OCI-M2 (cell line): ENCODE results near the gene MYBPC3.

Experiments used
- DNase-seq: peaks from one replicate; lab custom pipeline; 2025; ENCODE audit not compliant: unreplicated experiment; lab: John Stamatoyannopoulos, UW

The MYBPC3 gene

DNA sequence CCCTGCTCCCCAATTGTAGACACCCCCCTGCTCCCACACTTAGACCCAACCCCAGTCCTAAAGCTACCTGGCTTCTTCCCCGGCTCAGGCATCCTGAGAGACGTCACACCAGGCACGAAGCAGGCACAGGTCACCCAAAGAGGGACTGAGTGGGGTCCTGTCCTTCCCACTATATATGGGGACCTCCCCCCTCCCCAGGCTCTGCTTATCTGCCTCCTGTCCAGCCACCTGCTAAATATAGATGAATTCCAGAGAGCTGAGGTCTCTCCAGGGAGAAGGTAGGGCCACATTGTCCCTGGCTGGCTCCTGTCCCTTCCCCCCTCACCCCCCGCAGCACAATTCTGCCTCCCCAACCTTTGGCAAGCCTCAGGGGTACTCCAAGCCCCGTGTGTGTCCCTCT, at the start of gene MYBPC3:
TSS of gene MYBPC3 (minus strand) at position 147 of the 400 bp plus-strand sequence. CDS start at position 92, 55 bp downstream.
- no peak for DNase-seq

DNA sequence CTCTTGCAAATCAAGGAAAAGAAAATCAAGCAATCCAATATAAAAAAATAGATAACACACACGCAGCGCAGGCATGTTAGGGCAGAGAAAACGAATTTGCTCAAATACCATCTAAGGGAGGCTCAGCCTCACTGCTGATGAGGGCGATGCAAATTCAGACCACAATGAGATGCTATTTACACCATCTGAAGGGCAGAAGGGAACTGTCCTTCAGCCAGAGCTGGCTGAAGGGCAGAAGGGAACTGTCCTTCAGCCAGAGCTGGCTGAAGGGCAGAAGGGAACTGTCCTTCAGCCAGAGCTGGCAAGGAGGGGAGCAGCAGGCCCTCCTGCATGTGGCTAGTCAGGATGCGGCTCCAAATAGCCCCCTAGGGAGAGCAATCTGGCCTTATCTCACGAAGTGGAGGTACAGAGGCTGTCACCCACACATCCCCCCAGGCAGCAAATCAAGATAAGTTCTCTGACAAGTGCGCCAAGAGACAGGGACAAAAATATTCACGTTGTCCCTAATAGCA, 48.3 kb upstream of the MYBPC3 start:
- DNase-seq = no peak

DNA sequence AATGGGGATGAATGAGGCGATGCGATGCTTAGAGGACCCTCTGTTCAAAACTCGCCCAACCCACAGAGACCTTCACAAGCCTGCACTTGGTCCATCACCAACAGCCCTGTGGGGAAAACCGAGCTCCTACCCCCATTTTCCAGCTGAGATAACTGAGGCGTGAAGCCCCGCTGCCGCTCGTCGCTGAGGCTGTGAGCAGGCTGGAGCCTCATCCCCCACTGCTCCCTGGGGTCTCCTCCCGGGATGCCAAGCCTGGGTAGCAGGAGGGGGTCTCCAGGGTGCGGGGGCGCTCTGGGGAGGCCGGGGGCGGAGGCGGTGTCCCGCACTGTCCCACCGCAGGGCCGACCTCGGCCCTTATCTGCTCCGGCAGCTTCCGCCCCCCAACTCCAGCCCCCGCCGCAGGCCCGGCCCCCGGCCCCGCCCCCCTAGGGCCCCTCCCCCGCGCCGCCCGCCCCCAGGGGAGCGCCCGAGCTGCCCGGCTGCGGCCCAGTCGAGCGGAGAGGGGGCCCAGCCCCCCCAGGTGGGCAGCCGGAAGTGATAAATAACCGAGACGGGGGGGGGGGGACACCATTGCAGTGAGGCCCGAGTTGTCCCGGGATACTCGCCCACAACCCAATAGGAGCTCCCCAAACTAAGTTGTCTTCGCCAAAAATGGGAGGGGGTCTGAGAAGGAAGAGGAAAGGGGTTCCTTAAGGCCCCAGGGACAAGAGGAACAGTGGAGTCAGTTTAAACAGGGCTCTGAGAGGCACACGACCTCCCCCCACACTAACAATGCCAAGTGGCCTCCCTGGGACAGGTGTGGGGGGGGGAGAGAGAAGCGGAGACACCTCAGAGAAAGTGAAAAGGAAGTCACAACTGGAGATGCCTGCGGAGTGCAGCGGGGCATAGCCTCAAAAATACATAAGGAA, 47.6 kb upstream of the MYBPC3 start:
- no peak for DNase-seq

DNA sequence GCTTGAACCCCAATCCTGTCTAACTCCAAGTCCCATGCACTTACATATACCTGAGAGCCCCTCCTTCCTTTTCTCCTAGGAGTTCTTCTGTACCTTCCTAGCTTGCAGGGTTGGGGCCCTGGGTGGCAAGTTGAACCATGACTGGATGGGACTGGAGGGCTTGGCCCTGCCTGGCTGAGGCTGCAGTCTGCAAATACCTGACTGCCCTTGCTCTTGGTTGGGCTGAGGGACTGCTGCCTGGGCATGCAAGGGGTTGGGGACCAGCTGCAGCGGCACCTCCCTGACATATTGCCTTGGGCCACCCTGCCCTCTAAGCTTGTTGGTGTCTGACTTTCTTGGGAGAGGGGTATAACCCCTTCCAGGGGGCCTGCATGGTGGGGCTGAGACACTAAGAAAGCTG, 46.0 kb upstream of the MYBPC3 start:
- DNase-seq = no peak

DNA sequence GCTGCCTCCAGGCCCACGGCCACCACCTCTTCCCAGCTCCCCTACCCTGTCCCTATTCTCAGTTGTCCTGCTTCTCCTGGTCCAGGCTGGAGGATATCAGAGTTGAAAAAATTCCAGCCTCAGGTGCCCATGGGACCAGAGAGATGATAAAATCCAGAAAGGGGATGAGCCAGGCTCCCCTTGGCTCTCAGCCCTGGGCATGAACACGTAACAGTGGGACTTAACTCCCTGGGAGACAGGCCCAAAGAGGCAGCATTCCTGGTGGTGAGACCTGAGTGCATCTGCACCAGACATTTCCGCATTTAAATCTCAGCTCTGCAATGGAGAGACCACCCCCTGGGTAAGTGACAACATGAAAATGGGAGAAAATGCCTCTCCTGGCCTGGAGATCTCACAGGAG, 45.5 kb upstream of the MYBPC3 start:
- no peak for DNase-seq

DNA sequence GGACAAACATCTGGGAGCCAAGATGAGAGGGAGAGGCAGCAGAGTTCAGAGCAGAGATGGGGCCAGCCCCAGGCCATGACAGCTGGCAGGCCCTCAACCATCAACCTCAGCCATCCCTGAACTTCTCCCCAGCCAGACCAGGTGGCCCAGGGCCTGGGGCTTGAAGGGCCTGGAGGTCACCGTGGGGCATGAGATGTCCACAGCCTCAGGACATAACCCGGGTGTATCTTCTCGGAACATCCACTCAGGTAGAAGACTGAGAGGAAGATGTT, 43.5 kb upstream of the MYBPC3 start:
- no peak for DNase-seq

DNA sequence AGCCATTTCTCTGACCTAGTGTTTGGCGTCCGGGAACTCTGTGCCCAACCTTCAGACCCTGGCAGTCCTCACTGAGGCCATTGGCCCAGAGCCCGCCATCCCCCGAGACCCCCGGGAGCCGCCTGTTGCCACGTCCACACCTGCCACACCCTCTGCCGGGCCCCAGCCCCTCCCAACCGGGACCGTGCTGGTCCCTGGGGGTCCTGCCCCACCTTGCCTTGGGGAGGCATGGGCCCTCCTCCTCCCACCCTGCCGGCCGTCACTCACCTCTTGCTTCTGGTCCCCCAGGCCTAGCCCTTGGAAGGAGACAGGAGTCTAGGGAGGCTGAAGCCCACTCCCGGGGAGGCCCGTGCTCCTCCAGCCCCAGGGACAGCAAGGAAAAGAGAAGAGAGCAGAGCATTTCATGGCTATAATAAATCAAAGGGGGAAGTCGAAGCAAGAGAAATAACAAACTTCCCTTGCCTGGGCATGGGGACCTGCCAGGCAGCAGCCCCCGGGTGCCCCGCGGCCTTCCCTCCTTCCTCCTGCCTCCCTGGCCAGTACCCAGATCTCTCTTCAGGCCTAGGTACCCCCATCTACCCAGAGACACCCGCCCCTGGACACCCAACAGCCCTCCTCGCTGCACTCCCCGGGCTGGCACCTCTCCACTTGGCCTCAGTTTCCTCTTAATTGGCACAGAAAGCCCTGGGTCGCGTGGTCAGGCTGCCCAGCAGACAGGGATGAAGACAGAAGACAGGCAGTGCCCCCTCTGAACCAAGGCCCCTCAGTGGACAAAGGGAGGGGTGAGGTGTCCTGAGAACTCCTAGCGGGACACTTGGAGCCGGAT, 42.9 kb upstream of the MYBPC3 start:
- no peak for DNase-seq

DNA sequence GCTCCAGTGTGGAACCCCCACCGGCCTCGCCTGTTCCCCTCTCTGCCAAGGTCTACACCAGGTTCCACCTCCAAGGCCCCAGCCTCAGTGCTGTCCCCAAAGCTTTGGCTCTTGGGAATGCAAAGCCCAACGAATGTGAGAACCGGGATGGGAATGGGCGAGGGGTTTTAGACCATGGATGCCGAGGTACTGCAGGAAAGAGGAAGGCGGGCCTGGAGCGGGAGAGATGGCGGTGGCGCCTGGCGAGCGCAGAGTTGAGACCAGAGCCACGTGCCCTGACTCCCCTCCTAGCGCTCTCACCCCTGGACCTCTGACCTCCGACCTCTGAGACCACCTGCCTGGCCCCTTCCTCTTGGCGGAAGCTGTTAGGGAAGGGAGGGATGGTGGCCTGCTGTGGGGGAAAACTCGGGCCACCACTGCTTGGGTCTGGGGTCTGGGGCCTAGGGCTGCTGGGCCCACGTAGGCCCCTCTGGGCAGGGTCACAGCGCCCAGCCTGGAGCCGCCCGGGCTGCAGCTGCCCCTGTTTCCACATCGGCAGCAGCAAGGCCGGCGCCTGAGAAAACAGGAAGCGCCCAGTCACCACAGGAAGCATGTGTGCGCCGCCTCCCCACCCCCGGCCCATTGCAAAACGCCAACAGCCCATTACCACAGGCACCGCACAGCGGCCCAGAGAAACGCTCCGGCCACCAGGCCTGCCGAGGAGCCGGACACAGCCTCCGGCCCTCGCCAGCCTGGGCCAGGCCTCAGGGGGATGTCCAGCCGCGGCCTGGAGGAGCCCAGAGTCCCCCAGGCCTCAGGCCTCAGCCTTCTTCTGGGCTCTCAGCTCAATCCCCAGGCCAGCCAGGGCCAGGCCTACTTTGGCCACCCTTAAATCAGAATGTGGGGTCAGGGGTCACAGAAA, 42.1 kb upstream of the MYBPC3 start:
- no peak for DNase-seq

DNA sequence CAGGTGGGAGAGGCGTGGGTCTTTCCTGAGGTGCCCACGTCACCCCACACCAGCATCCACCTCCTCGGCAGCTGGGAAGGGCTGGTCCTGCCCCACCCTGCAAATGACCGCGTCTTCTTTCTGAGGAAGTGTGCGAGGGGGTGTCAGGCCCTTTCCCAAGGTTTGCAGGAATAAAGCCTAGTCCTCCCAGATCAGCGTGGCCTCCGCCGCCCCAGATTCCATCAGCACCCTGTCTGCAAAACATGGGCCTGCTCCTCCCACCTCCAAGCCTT, 41.5 kb upstream of the MYBPC3 start:
- no peak for DNase-seq

DNA sequence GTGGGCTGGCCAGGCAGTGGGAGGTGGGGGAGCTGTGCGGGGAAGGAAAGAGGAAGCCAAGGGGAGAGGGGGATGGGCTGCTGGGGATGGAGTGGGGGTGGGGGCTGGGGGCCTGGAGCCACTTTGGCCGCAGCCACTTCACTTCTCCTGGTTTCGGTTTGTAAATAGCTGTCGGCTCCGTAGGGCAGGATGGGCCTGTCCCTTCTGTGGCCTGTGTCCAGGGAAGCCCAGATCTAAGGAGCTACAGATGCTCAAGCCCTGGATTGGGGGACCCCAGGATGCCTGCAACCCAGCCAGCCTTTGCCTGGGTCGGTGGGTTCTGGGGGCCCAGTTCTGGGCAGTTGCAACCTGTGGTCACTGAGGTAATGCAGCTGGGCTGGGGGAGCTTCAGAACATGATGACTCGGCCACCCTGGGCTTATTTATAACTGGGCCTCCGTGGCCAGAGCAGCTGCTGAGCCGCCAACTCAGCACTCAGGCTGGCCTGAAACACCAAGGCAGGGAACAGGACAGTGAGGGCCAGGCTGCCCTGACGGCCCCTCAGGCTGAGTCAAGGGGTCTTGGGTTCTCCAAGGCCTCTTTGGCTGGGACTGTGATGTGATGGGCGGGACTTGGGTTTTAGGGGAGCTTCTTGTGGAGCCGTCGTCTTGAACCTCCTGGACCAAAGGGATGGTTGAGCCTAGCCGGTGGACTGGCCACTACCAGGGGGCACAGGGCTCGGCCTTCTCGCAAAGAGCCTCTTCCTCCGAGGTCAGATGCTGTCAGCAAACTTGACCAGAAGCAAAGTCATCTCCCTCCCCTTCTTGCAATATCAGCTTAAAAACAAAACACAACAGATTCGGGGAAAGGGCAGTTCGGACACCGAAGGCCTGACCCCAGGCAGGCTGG, 40.9 kb upstream of the MYBPC3 start:
- DNase-seq = no peak

DNA sequence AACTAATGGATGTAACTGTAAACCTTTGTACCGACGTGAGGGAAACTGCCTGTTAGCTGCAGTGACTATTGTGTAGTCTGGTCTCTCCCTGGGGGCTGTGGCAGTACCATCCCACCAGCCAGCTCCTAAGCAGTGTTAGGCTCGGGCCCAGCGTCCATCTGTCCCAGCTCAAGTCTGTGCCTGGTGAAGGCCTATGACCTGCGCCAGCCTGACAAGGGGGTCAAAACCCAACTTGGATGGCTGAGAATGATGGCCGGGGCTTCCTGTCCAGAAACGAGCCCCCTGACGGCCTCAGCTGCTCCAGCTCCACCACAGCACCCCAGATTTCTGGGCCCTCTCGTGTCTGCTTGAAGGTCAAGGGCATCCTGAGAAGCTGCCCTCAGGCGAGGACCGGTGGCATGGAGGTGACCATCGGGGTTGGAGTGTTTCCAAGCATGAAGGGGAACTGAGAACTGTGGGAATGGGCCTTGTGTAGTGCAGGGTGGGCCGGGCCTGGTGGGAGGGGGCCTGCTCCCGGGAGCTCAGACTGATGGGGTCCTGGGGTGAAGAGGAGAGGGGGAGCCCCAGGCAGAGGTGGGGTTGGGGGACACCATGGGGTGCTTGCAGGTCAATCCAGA, 40.2 kb upstream of the MYBPC3 start:
- DNase-seq = no peak

DNA sequence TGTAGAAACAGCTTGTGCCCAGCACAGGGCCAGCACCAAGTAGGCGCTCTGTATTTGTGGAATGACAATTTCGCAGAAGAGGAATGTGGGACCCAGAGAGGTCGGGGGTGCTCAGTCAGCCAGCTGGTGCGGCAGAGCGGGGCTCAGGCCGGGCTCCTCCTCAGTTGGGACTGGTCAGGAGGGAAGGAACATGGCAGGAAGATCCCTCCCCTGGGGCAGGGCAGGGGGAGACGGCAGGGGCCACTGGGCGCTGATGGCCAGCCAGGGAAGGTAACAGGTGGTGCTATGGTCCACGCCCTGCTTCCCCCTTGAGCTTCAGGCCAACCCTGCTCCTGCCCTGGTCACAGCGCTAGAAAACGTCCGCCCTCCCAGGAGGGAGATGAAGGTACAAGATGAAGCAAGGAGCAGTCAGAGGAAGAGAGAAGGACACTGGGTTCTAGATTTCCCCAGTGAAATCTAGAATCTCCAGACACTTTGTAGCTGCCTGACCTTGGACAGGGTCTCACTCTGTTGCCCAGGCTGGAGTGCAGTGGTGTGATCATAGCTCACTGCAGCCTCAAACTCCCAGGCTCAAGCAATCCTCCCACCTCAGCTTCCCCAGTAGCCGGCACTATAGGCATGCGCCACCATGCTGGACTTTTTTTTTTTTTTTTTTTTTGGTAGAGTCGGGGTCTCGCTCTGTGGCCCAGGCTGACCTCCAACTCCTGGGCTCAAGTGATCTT, 39.4 kb upstream of the MYBPC3 start:
- DNase-seq = no peak

DNA sequence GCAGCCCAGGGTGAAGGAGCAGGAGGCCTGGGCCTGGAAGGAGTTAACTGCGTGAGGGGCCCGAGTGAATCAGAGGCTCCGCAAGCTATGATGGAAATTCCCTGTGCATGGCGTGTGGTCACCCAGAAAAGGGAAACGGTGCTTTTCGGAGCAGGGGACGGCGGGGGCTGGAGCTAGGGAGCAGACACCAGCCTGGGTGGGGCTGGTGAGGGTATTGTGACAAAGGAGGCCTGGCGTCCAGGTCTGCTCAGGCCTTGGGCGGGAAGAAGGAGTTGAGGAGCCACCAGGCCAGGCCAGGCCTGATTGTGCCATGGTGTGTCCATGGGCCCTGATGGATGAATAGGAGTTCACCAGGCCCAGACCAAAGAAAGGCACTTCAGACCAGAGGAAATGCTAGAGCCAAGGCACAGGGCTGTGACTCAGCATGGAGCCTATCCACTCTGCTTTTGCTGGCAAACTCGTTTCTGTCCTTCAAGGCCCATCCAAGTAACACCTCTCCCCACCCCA, 38.6 kb upstream of the MYBPC3 start:
- DNase-seq = no peak

DNA sequence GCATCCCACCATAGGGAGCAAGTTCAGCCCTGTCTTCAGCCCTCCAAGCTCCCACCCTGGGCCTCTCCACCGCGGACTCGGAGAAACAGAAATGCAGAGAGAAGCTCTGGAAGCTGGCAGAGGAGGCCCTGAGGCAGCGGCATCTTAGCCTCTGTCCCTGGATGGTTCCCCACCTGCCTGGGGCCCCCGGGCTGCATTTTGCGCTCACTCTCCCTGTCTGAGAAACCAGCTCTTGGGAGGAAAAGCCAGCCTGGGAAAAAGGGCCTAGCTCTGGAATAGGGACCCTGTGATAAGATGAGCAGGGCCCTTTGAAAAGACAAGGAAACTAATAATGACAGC, 37.9 kb upstream of the MYBPC3 start:
- no peak for DNase-seq

DNA sequence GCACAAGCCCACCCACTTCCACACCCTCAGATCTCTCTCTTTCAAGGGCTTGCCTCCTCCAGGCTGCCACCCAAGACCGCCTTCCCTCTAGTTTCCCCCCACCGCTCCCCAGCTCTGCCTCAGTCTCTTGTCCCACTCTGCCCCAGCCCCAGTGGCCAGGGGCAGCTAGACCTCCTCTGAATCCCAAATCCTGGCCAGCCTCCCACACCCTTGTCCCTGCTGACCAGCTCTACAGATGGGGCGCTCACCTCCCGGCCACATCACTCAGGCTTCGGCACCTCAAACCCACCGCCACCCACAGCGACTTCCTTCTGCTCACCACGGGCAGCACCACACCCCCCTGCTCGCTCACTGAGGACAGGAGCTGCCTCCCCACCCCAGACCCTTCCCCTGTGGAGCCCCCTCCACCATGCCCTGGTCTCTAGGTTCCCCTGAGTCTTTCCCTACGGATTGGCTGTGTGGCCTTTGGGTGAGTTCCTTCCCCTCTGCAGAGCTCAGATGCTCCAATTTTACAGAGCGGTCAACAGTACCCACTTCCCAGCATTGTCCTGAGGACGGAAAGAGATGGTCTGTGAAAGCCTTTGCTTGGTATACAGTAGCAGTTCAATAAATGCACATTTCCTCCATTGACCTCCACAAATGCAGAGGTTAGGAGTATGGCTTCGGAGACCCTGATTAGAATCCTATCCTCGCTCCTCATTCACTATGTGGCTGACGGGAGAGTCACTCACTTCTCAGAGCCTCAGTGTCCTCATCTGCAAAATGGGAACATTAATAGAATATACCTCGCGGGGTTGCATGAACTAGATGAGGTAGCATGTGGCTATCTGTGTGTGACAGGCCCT, 37.3 kb upstream of the MYBPC3 start:
- no peak for DNase-seq

DNA sequence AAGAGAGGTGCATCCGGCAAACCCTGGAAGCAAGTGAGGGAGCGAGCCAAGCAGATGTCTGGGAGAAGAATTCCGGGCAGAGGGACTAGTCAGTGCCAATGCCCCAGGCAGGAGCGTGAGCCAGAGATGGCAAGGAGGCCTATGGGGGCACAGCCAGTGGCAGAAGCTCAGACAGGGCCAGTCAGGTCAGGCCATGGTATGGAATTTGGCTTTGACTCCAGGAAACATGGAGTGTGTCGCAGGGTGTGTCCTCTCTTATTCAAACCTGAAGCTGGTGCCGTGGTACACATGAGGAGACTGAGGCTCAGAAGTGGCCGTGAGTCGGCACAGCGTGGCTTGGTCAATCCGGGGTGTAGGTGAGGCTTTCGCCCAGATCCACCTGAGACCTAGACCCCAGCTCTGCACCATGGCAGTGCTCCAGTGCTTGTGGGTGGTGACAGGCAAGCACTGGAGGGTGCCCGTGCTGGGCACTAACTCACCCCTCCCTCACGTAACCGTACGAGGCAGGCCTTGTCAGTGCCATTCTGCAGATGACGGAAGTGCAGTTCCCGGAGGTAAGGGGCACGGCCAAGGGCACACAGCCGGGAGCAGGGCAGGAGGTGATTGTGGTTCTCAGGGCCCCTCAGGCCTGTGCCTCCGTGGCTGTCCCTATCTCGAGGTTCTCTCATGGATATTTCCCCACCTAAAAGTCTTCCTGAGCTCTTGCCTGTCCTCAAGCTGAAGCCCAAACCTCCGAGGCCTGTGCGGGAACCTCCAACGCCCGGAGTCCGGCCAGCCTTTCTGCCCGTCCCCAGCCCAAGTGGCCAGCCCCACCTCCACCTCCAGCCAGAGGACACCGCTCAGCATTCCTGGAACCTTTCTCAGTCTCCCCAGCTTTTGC, 36.4 kb upstream of the MYBPC3 start:
- DNase-seq = no peak

DNA sequence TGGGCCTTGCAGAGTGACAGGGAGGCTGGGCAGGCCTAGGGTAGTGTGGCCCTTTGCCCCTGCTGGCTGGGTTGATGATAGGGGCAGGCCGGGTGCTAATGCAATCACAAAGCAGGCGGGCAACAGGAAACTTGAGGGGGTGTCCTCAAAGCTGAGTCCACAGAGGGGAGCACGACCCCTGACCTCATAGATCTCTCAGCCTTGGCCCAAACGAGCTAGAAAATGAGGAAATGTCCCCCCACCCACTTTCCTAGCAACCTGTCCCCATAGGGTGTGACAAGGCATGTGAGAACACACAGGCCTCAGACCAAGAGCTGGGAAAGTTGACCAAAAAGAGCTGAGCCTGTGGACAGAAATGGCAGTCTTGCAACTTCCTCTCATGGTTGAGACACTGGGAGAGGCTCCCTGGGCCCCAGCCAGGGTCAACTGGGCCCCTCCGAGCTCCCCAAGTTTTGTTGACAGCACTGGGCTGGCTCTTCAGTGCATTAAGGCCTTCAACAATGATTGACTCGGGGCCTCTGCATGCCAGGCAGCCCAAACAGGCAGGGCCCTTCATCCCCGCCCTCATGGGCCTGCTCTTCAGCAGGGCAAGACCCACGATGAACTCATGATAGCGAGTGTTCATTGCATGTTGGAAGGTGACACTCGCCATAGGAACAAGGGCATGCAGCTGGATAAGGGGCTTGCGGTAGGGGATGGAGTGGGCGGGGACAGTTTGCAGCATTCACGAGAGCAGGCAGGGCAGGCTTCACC, 35.6 kb upstream of the MYBPC3 start:
- DNase-seq = no peak
